GM23338 (cell line): ENCODE data around the gene CCDC188.

ENCODE experiments used
- CREB1 ChIP-seq: fragments of 250-450 bp; sonication (Bioruptor Pico); IDR thresholded peaks from 2 replicates; pipeline ENCODE4 v1.5.0; 2020; ENCODE audit warnings: low read depth, mild to moderate bottlenecking, moderate library complexity
- CTCF ChIP-seq, 2 experiments: fragments of 200-600 bp in 1 of 2; sonication (generic) in 1 of 2; conservative IDR thresholded peaks; 2 replicates each; pipeline versions ENCODE4 v1.5.1 to v1.6.1; 2016 to 2017; ENCODE audit warnings: antibody characterized with exemption in 2 of 2, low read depth in 2 of 2, mild to moderate bottlenecking in 2 of 2, moderate library complexity in 1 of 2
- EZH2 ChIP-seq: fragments of 200-600 bp; sonication (generic); IDR thresholded peaks from one replicate; pipeline ENCODE4 v1.8.0; 2017; ENCODE audit warnings: antibody characterized with exemption, mild to moderate bottlenecking, low read depth; ENCODE audit not compliant: unreplicated experiment
- EZH2phosphoT487 ChIP-seq: fragments of 200-600 bp; sonication (generic); IDR thresholded peaks from one replicate; pipeline ENCODE4 v1.8.1; 2018; ENCODE audit warnings: antibody characterized with exemption; ENCODE audit not compliant: unreplicated experiment
- JUNB ChIP-seq: IDR thresholded peaks from one replicate; pipeline ENCODE4 v1.6.1; 2016; ENCODE audit warnings: antibody characterized with exemption; ENCODE audit not compliant: unreplicated experiment
- POLR2AphosphoS5 ChIP-seq: IDR thresholded peaks from 2 replicates; pipeline ENCODE4 v1.6.1; 2016; ENCODE audit warnings: antibody characterized with exemption, low read depth
- REST ChIP-seq: IDR thresholded peaks from one replicate; pipeline ENCODE4 v1.6.1; 2018; ENCODE audit warnings: antibody characterized with exemption; ENCODE audit not compliant: unreplicated experiment
- STAT1 ChIP-seq: IDR thresholded peaks from one replicate; pipeline ENCODE4 v1.6.1; 2016; ENCODE audit warnings: antibody characterized with exemption; ENCODE audit not compliant: unreplicated experiment
- ZNF114 ChIP-seq: fragments of 250-450 bp; sonication (Bioruptor Pico); IDR thresholded peaks from 2 replicates; pipeline ENCODE4 v1.5.0; 2020; ENCODE audit warnings: mild to moderate bottlenecking, moderate library complexity
- ZNF462 ChIP-seq: fragments of 250-450 bp; sonication (Bioruptor Pico); IDR thresholded peaks from 2 replicates; pipeline ENCODE4 v1.5.0; 2020; ENCODE audit warnings: mild to moderate bottlenecking, moderate library complexity

DNA sequence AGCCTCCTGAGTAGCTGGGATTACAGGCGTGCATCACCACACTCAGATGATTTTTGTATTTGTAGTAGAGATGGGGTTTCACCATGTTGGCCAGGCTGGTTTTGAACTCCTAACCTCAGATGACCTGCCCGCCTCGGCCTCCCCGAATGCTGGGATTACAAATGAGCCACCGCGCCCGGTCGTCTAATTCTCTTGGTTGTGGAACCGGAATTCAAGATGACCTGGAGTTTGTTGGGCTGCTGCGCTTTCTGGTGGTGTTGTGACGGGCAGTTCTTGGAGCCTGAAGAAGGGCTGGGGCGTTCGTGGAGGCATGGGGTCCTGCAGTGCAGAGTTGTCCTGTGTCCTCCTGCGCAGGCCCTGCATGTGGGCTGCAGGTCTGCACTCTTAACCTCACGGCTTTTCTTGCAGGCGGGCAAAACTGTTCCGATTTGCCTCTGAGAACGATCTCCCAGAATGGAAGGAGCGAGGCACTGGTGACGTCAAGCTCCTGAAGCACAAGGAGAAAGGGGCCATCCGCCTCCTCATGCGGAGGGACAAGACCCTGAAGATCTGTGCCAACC is 28.9 kb downstream of the CCDC188 start:
- no peak for TF ChIP-seq CTCF (conservative IDR thresholded peaks at IDR 0.05; ENCODE audit: low read depth in 2 of 2)
- no peak for TF ChIP-seq POLR2AphosphoS5
- TF ChIP-seq EZH2: no peak
- no peak for TF ChIP-seq REST
- no peak for TF ChIP-seq EZH2phosphoT487
- TF ChIP-seq ZNF462 (CRISPR knock-in tag): no peak
- no peak for TF ChIP-seq CREB1 (CRISPR knock-in tag)
- TF ChIP-seq JUNB: no peak
- TF ChIP-seq ZNF114: no peak
- TF ChIP-seq STAT1: no peak
